Transverse colon (tissue), 4 donors: ENCODE results near the gene MCFD2. TPM values are rescaled to one million over a fixed set of nuclear protein-coding genes. Genes with fewer than 3 reads are reported as not detected.

Experiments
- DNase-seq: peaks from one replicate; pipeline ENCODE4 v3.0.0-alpha.2; 2019
- H3K27ac ChIP-seq, 4 donors: fragments of 200-600 bp; sonication (generic); 2 replicates each; pipeline ENCODE4 v1.5.1; 2016 to 2018; ENCODE audit warnings: inconsistent platforms in 4 of 4
- H3K27me3 ChIP-seq: fragments of 200-600 bp; sonication (generic); 2 replicates; pipeline ENCODE4 v1.5.1; 2017; ENCODE audit warnings: inconsistent platforms
- H3K36me3 ChIP-seq, 4 donors: fragments of 200-600 bp; sonication (generic); 2 replicates each; pipeline ENCODE4 v1.5.1; 2017 to 2019; ENCODE audit warnings: inconsistent platforms in 4 of 4
- H3K4me1 ChIP-seq, 4 donors: fragments of 200-600 bp; sonication (generic); 2 replicates each; pipeline ENCODE4 v1.5.1; 2017 to 2020; ENCODE audit warnings: inconsistent platforms in 4 of 4
- H3K4me3 ChIP-seq, 4 donors: fragments of 200-600 bp; sonication (generic); 1 replicate in 1 of 4; 2 replicates in 3 of 4; pipeline versions ENCODE4 v1.5.1 to v1.6.1; 2017 to 2019; ENCODE audit warnings: inconsistent platforms in 4 of 4
- H3K9me3 ChIP-seq, 2 donors: fragments of 200-600 bp; sonication (generic); 2 replicates each; pipeline ENCODE4 v1.5.1; 2017 to 2019; ENCODE audit warnings: inconsistent platforms in 2 of 2
- EP300 ChIP-seq: sonication (generic); formaldehyde crosslinking; IDR thresholded peaks from one replicate; pipeline ENCODE4 v1.6.1; 2017; ENCODE audit warnings: antibody characterized with exemption, low read depth
- POLR2A ChIP-seq: fragments of 450-650 bp; IDR thresholded peaks from one replicate; pipeline ENCODE4 v1.6.1; 2016; ENCODE audit warnings: antibody characterized with exemption, mild to moderate bottlenecking, moderate library complexity
- POLR2AphosphoS5 ChIP-seq, 3 donors: sonication (generic); formaldehyde crosslinking; IDR thresholded peaks; one replicate each; pipeline ENCODE4 v1.6.1; 2016; ENCODE audit warnings: antibody characterized with exemption in 3 of 3
- WGBS, 2 donors: methylation state at CpG; one replicate each; pipeline ENCODE4 v1.1.5; 2018; ENCODE audit warnings: low coverage in 1 of 2; 5-methylcytosine and 5-hydroxymethylcytosine counted together
- in situ Hi-C, 4 donors: fragments of 200-750 bp; cut with MboI; loops; one replicate each; pipeline versions ENCODE4 v1.15.0 to v1.15.1; 2017; ENCODE audit warnings: low sequenced_read_pairs in 3 of 4, low pct_ligation_motif_present in 1 of 4, low pct_unique_long_range_greater_than_20kb in 1 of 4
- intact Hi-C: fragments of 100-400 bp; cut with DNase I; formaldehyde crosslinking; loops from one replicate; pipeline ENCODE4 v1.15.1; 2023; ENCODE audit warnings: low total_unique reads
- total RNA-seq, 4 donors: library from RNA; depleted of rRNA; stranded (reverse); fragments of >200 nt; gene quantifications; one replicate each; pipeline ENCODE4 v1.1.0, GENCODE V29; 2016
- TF ChIP-seq, protein P1 (sequence below), 5 experiments: fragments of 200-600 bp in 3 of 5; fragments of 450-650 bp in 2 of 5; sonication (generic) in 3 of 5; IDR thresholded peaks; 1 replicate in 2 of 5; 2 replicates in 3 of 5; pipeline ENCODE4 v1.5.1; 2016 to 2017; ENCODE audit warnings: antibody characterized with exemption in 5 of 5, inconsistent platforms in 3 of 5, mild to moderate bottlenecking in 2 of 5, moderate library complexity in 1 of 5

The MCFD2 gene
- 10 to 100 TPM; 14.5 to 40.1 (median 26.8) TPM for total RNA-seq

GRCh38 chr2:46915281-46915810 lies at the start of gene MCFD2:
MCFD2 (minus strand) TSS chr2:46915806; CDS start chr2:46909171, 6,635 bp downstream.
- TF ChIP-seq POLR2AphosphoS5 (IDR thresholded peaks at IDR 0.05) = no peak
- TF ChIP-seq EP300 = no peak
- TF ChIP-seq, protein P1, sequence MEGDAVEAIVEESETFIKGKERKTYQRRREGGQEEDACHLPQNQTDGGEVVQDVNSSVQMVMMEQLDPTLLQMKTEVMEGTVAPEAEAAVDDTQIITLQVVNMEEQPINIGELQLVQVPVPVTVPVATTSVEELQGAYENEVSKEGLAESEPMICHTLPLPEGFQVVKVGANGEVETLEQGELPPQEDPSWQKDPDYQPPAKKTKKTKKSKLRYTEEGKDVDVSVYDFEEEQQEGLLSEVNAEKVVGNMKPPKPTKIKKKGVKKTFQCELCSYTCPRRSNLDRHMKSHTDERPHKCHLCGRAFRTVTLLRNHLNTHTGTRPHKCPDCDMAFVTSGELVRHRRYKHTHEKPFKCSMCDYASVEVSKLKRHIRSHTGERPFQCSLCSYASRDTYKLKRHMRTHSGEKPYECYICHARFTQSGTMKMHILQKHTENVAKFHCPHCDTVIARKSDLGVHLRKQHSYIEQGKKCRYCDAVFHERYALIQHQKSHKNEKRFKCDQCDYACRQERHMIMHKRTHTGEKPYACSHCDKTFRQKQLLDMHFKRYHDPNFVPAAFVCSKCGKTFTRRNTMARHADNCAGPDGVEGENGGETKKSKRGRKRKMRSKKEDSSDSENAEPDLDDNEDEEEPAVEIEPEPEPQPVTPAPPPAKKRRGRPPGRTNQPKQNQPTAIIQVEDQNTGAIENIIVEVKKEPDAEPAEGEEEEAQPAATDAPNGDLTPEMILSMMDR (IDR thresholded peaks at IDR 0.05) = no peak
- no peak for TF ChIP-seq POLR2A
- peak within 1 kb of the TSS; percentile 89 to 92 (median 91) for H3K27ac ChIP-seq
- H3K4me3 ChIP-seq = peak within 1 kb of the TSS; percentile 59 to 95 (median 92)
- H3K36me3 ChIP-seq = peaks cover 0 to 7% (median 0%) of the 10 kb centered on the region in 4 donors
- intact Hi-C loops = no loop called here
- H3K27me3 ChIP-seq = no peaks in the 10 kb centered on the region
- H3K9me3 ChIP-seq = no peaks in the 10 kb centered on the region
- in situ Hi-C loops = no loop called here
- whole genome bisulfite sequencing, 2 donors = 1 to 6% methylated on average over 3 to 36 of the region's 38 CpGs
- peaks cover 7 to 33% (median 28%) of the 10 kb centered on the region in 4 donors for H3K4me1 ChIP-seq
- DNase-seq = peak; percentile 33

DNA sequence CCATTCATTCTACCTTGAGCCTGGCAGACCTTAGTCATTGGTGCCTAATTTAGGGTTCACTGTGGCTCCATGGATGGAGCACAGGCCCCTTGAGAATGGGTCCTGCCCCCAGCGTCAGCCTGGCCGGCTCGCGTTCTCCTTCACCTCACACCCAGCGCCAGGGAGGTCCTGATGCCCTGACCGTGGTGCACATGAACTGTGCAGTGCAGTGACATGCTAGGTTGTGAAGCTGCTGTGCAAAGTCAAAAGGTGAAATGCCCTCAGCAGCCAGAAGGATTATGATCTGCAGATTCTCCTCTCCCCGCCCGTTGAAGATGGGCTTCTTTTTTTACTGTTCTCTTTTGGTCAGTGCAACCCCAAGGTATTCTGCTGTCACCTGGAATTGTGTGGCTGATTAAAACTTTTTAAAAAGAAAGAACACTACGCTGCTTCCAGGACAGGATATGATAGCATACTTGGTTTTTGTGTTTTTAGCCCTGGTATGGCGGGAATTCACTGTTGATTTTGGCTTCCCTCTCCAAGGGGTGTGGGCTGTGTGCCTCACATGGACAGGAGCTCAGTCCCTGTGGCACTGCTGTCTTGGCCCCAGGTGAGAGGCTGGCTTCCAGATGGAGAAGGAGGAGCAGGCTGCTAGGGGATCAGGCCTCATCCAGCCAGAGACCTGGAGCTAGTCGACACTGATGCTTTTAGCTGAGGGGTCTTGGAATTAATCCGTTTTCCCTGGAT lies 49.4 kb upstream of the MCFD2 start:
- no peak overlapping the region for H3K27ac ChIP-seq
- in situ Hi-C loops (no loop called here), intact Hi-C loops (no loop called here)
- TF ChIP-seq POLR2AphosphoS5 (IDR thresholded peaks at IDR 0.05) = no peak
- TF ChIP-seq POLR2A = no peak
- no peak for TF ChIP-seq EP300
- H3K4me3 ChIP-seq = no peak overlapping the region
- no peaks in the 10 kb centered on the region for H3K9me3 ChIP-seq
- H3K27me3 ChIP-seq = no peaks in the 10 kb centered on the region
- WGBS, 2 donors = 0 to 75% methylated on average over 1 to 12 of the region's 12 CpGs
- H3K36me3 ChIP-seq = no peaks in the 10 kb centered on the region
- peaks cover 10 to 28% (median 18%) of the 10 kb centered on the region in 4 donors for H3K4me1 ChIP-seq
- DNase-seq = no peak

DNA sequence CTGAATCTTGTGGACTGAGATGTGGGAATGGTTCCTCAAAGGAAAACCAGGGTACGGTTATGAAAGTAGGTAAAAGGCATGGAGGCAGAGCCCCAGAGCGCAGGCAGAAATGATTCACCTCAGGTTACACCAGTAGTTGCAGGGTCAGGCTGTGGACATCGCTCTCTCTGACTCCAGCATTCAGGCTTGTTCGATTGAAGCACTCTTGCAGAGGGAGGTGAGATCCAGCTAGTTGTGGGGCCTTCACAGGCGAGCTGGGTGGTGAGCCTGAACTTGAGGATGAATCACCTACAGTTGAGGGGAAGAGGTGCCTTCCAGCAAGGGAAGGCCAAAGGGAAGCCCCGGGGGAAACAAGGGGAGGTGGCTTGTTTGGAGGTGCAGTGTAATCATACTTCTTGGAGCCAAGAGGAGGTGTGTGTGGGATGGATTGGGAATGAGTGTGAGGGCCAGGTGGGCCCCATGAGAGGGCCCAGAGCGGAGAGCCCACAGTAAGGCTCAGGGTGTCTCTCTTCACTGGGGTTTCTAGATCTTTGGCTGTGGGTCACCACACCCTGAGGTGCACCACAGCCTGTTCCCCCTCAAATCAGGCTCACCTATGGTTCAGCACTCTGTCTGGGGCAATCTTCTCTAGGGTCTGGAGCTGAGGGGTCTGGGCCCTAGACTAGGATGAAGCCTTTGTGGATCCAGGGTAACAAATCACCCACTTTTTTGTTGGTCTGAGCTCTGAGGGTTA lies 48.5 kb upstream of the MCFD2 start:
- TF ChIP-seq, protein P1 (IDR thresholded peaks at IDR 0.05) = no peak
- TF ChIP-seq POLR2AphosphoS5 (IDR thresholded peaks at IDR 0.05) (no peak), EP300 (no peak), POLR2A (no peak)
- Histone ChIP-seq H3K4me3 (no peak overlapping the region), H3K4me1 (peaks cover 6 to 21% (median 12%) of the 10 kb centered on the region in 4 donors), H3K9me3 (no peaks in the 10 kb centered on the region), H3K27ac (no peak overlapping the region), H3K36me3 (no peaks in the 10 kb centered on the region), H3K27me3 (no peaks in the 10 kb centered on the region)
- no peak for DNase-seq
- 90 to 91% methylated on average over 3 to 7 of the region's 7 CpGs for WGBS, 2 donors
- intact Hi-C loops = no loop called here
- in situ Hi-C loops = no loop called here

DNA sequence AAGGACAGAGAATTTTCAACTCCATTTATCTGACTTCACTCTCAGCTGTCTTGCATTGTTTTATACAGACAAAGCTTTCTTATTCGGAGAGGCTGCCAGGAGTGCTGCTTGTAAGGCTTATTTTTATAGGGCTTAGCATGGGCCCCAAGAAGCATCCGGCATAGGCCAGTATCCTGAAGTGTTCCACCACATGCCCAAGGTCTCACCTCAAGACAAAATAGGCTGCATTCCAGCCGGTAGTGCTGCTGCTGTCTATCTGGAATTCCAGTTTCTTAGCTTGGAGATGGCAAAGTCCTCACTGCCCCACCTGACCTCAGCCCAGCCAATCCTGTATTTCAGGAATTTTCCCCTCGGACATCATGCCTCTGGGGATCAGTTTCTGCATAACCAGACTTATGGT lies 47.6 kb upstream of the MCFD2 start:
- intact Hi-C loops = no loop called here
- TF ChIP-seq POLR2A = no peak
- no peak for TF ChIP-seq EP300
- TF ChIP-seq, protein P1 (IDR thresholded peaks at IDR 0.05) = no peak
- TF ChIP-seq POLR2AphosphoS5 (IDR thresholded peaks at IDR 0.05) = no peak
- H3K36me3 ChIP-seq = no peaks in the 10 kb centered on the region

More for the DNA sequence above, 47.6 kb upstream of the MCFD2 start:
- H3K4me3 ChIP-seq = no peak overlapping the region
- DNase-seq = no peak
- in situ Hi-C loops = no loop called here
- H3K4me1 ChIP-seq = peaks cover 2 to 14% (median 7%) of the 10 kb centered on the region in 4 donors
- no peaks in the 10 kb centered on the region for H3K27me3 ChIP-seq
- H3K27ac ChIP-seq = no peak overlapping the region
- H3K9me3 ChIP-seq = no peaks in the 10 kb centered on the region
- WGBS, 2 donors = 76 to 93% methylated on average over 2 to 4 of the region's 4 CpGs
